ENCODE results near the gene BCL11A. TPM values are rescaled to one million over a fixed set of nuclear protein-coding genes. Genes with fewer than 3 reads are reported as not detected.

BCL11A gene
- total and polyA plus RNA-seq, 2 of the 13 experiments (the other 11 are each of a cell fraction or from before 2014, with no cell fraction given): not detected

DNA sequence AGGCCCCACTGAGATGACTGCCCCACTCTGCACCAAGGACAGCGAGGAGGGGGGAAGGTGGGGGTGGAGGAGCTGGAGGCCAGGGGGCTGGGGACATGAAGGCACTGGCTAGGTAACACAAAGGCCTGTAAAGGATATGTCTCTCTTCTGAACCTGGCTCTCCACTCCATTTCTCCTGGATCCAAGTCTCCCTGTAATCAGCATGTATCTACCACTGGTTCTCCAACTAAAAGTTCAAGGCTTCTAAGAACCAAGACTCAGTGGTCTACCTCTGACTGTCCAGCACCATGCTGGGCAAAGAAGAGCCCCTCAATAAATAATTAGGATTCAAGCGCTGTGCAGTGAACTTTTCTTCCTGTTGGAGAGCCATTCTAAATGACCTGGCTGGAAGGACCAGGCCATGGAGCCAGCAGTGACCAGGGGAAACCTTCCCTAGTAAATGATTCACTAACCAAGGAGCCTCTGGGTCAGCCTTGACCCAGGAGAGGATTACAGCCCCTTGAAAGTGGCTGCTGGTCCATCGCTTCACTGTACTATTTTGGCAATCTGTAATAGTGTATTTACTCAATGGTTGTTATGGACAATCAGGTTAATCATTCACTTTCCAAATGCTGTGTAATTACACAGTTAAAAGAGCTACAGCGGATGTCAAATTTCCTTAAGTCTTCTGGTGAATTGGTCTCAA lies 73.2 kb downstream of the BCL11A start (continued):
- TF ChIP-seq PREB (CRISPR knock-in tag; IDR thresholded peaks at IDR 0.05) (no peak), SNAPC4 (CRISPR knock-in tag; IDR thresholded peaks at IDR 0.05) (peak; percentile 31; the same call in 1 of the 2 replicates), ATAD3A (CRISPR knock-in tag; IDR thresholded peaks at IDR 0.05) (no peak), BRF2 (CRISPR knock-in tag; IDR thresholded peaks at IDR 0.05) (no peak), NFIB (CRISPR knock-in tag; IDR thresholded peaks at IDR 0.05; ENCODE audit: borderline replicate concordance) (no peak), ZNF563 (CRISPR knock-in tag; IDR thresholded peaks at IDR 0.05) (no peak), ZNF776 (CRISPR knock-in tag; IDR thresholded peaks at IDR 0.05) (no peak)
- TF ChIP-seq, protein P1, sequence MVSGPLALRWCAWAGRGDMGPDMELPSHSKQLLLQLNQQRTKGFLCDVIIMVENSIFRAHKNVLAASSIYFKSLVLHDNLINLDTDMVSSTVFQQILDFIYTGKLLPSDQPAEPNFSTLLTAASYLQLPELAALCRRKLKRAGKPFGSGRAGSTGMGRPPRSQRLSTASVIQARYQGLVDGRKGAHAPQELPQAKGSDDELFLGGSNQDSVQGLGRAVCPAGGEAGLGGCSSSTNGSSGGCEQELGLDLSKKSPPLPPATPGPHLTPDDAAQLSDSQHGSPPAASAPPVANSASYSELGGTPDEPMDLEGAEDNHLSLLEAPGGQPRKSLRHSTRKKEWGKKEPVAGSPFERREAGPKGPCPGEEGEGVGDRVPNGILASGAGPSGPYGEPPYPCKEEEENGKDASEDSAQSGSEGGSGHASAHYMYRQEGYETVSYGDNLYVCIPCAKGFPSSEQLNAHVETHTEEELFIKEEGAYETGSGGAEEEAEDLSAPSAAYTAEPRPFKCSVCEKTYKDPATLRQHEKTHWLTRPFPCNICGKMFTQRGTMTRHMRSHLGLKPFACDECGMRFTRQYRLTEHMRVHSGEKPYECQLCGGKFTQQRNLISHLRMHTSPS (CRISPR knock-in tag; IDR thresholded peaks at IDR 0.05; ENCODE audit: low read depth): no peak
- TF ChIP-seq, protein P2, sequence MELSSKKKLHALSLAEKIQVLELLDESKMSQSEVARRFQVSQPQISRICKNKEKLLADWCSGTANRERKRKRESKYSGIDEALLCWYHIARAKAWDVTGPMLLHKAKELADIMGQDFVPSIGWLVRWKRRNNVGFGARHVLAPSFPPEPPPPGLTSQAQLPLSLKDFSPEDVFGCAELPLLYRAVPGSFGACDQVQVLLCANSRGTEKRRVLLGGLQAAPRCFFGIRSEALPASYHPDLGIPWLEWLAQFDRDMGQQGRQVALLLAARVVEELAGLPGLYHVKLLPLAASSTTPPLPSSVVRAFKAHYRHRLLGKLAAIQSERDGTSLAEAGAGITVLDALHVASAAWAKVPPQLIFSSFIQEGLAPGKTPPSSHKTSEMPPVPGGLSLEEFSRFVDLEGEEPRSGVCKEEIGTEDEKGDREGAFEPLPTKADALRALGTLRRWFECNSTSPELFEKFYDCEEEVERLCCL (CRISPR knock-in tag; IDR thresholded peaks at IDR 0.05; ENCODE audit: borderline replicate concordance): no peak
- TF ChIP-seq, protein P3, sequence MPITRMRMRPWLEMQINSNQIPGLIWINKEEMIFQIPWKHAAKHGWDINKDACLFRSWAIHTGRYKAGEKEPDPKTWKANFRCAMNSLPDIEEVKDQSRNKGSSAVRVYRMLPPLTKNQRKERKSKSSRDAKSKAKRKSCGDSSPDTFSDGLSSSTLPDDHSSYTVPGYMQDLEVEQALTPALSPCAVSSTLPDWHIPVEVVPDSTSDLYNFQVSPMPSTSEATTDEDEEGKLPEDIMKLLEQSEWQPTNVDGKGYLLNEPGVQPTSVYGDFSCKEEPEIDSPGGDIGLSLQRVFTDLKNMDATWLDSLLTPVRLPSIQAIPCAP (CRISPR knock-in tag; IDR thresholded peaks at IDR 0.05; ENCODE audit: low read depth): no peak
- TF ChIP-seq, protein P4, sequence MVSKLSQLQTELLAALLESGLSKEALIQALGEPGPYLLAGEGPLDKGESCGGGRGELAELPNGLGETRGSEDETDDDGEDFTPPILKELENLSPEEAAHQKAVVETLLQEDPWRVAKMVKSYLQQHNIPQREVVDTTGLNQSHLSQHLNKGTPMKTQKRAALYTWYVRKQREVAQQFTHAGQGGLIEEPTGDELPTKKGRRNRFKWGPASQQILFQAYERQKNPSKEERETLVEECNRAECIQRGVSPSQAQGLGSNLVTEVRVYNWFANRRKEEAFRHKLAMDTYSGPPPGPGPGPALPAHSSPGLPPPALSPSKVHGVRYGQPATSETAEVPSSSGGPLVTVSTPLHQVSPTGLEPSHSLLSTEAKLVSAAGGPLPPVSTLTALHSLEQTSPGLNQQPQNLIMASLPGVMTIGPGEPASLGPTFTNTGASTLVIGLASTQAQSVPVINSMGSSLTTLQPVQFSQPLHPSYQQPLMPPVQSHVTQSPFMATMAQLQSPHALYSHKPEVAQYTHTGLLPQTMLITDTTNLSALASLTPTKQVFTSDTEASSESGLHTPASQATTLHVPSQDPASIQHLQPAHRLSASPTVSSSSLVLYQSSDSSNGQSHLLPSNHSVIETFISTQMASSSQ (IDR thresholded peaks at IDR 0.05; ENCODE audit: low read depth): peak; percentile 100
- TF ChIP-seq, protein P4 (CRISPR knock-in tag; IDR thresholded peaks at IDR 0.05; ENCODE audit: borderline replicate concordance): peak; percentile 99

All from HepG2 (cell line).